KMS-11 (cell line): Measurements from ENCODE around the gene RAB10.

Experiments
- H2AFZ ChIP-seq: fragments of 200-600 bp; sonication (generic); 2 replicates; pipeline ENCODE4 v1.6.1; 2016; ENCODE audit warnings: antibody characterized with exemption, mixed run types, low read depth
- H3K27ac ChIP-seq: fragments of 200-600 bp; sonication (generic); 2 replicates; pipeline ENCODE4 v1.6.1; 2016; ENCODE audit warnings: mild to moderate bottlenecking, mixed run types
- H3K27me3 ChIP-seq: fragments of 200-600 bp; sonication (generic); 2 replicates; pipeline ENCODE4 v1.6.1; 2017; ENCODE audit warnings: mild to moderate bottlenecking, low read depth, mixed run types, moderate library complexity; ENCODE audit not compliant: insufficient read depth
- H3K36me3 ChIP-seq: fragments of 200-600 bp; sonication (generic); 2 replicates; pipeline ENCODE4 v1.6.1; 2017; ENCODE audit warnings: mild to moderate bottlenecking, mixed run types; ENCODE audit not compliant: insufficient read depth
- H3K4me1 ChIP-seq: fragments of 200-600 bp; sonication (generic); 2 replicates; pipeline ENCODE4 v1.6.1; 2016; ENCODE audit warnings: mild to moderate bottlenecking, low read depth, mixed run types; ENCODE audit not compliant: poor library complexity, severe bottlenecking
- H3K4me2 ChIP-seq: fragments of 200-600 bp; sonication (generic); 2 replicates; pipeline ENCODE4 v1.7.0; 2016; ENCODE audit warnings: mild to moderate bottlenecking, mixed run types
- H3K4me3 ChIP-seq: fragments of 200-600 bp; sonication (generic); IDR thresholded peaks from 2 replicates; pipeline ENCODE4 v1.6.1; 2017; ENCODE audit warnings: low read depth, low read length, mixed read lengths; ENCODE audit not compliant: insufficient read depth
- H3K79me2 ChIP-seq: fragments of 200-600 bp; sonication (generic); 2 replicates; pipeline ENCODE4 v1.6.1; 2016; ENCODE audit warnings: low read depth, mixed run types; ENCODE audit not compliant: insufficient read depth
- H3K9ac ChIP-seq: fragments of 200-600 bp; sonication (generic); 2 replicates; pipeline ENCODE4 v1.6.1; 2016; ENCODE audit warnings: mild to moderate bottlenecking, mixed run types
- H4K20me1 ChIP-seq: fragments of 200-600 bp; sonication (generic); 2 replicates; pipeline ENCODE4 v1.6.1; 2016; ENCODE audit warnings: mild to moderate bottlenecking, mixed run types; ENCODE audit not compliant: insufficient read depth
- TF ChIP-seq, protein P1 (sequence below): fragments of 200-600 bp; sonication (generic); conservative IDR thresholded peaks from 2 replicates; pipeline ENCODE4 v1.6.1; 2017; ENCODE audit warnings: low read depth, mild to moderate bottlenecking, antibody characterized with exemption, low read length, moderate library complexity, mixed read lengths

The RAB10 gene

DNA sequence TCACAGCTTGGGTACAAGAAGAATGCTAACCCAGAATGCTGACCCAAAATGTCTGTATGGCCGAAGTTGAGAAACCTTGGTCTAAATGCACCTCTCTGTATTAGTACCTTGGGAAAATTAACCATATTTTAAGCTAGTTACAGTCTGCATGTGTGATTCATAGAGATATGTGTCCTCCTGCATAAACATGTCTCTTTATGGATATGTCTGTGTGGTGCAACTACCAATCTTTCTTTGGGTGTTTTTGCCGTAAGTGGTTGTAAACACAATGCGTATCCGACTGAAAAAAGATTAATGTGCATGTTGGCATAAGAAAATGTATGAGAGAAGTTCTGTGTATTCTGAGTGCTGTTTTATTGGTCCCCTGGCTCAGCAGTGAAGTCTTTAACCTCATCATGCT, 84.8 kb downstream of the RAB10 start:
- no peaks in the 10 kb centered on the region for H3K27me3 ChIP-seq
- no peaks in the 10 kb centered on the region for H3K4me1 ChIP-seq
- no peak overlapping the region for H3K4me3 ChIP-seq
- H2AFZ ChIP-seq: no peak overlapping the region
- no peak overlapping the region for H3K27ac ChIP-seq
- H3K79me2 ChIP-seq: peaks cover 5% of the 10 kb centered on the region; the same call in 1 of the 2 replicates
- TF ChIP-seq, protein P1, sequence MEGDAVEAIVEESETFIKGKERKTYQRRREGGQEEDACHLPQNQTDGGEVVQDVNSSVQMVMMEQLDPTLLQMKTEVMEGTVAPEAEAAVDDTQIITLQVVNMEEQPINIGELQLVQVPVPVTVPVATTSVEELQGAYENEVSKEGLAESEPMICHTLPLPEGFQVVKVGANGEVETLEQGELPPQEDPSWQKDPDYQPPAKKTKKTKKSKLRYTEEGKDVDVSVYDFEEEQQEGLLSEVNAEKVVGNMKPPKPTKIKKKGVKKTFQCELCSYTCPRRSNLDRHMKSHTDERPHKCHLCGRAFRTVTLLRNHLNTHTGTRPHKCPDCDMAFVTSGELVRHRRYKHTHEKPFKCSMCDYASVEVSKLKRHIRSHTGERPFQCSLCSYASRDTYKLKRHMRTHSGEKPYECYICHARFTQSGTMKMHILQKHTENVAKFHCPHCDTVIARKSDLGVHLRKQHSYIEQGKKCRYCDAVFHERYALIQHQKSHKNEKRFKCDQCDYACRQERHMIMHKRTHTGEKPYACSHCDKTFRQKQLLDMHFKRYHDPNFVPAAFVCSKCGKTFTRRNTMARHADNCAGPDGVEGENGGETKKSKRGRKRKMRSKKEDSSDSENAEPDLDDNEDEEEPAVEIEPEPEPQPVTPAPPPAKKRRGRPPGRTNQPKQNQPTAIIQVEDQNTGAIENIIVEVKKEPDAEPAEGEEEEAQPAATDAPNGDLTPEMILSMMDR: no peak
- no peak overlapping the region for H3K9ac ChIP-seq
- peaks cover 3% of the 10 kb centered on the region; the same call in 1 of the 2 replicates for H4K20me1 ChIP-seq
- H3K36me3 ChIP-seq: no peaks in the 10 kb centered on the region
- no peak overlapping the region for H3K4me2 ChIP-seq

DNA sequence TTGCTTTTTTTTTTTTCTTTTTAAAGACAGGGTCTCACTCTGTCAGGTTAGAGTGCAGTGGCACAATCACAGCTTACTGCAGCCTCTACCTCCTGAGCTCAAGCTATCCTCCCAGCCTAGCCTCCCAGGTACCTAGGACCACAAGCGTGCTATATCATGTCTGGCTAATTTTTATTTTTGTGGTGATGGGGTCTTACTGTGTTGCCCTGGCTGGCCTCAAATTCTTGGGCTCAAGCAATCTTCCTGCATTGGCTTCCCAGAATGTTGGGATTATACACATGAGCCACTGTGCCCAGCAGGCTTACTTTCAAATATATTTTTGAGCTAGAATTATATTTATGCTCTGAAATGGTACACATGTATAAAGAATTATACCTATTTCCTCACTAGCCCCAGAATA, 85.6 kb downstream of the RAB10 start:
- H3K27ac ChIP-seq: no peak overlapping the region
- H3K79me2 ChIP-seq: peaks cover 5% of the 10 kb centered on the region; the same call in 1 of the 2 replicates
- TF ChIP-seq, protein P1: no peak
- peaks cover 3% of the 10 kb centered on the region; the same call in 1 of the 2 replicates for H4K20me1 ChIP-seq
- no peak overlapping the region for H3K4me2 ChIP-seq
- no peaks in the 10 kb centered on the region for H3K4me1 ChIP-seq
- H3K27me3 ChIP-seq: no peaks in the 10 kb centered on the region
- H3K4me3 ChIP-seq: no peak overlapping the region
- no peaks in the 10 kb centered on the region for H3K36me3 ChIP-seq
- no peak overlapping the region for H2AFZ ChIP-seq
- no peak overlapping the region for H3K9ac ChIP-seq

DNA sequence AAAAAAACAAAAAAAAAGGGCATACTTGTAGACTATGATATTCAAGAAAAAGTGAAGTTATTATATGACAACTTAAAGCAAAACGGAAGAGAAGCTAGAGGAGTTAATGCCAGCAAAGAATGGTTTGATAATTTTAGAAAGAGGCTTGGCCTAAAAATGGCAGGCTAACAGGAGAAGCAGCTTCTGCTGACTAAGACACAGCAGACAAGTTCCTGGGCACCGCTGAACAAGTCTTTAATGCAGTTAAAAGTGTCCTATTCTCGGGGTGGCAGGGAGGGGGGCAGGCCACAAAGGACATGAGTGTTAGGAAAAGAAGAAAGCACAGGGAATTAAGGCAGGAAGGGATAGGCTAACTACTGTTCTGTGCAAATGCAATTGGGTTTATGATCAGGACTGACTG, 88.7 kb downstream of the RAB10 start:
- no peak overlapping the region for H2AFZ ChIP-seq
- H3K27me3 ChIP-seq: no peaks in the 10 kb centered on the region
- H3K4me2 ChIP-seq: no peak overlapping the region
- peaks cover 5% of the 10 kb centered on the region; the same call in 1 of the 2 replicates for H3K79me2 ChIP-seq
- H3K27ac ChIP-seq: no peak overlapping the region
- no peak overlapping the region for H3K9ac ChIP-seq
- TF ChIP-seq, protein P1: no peak
- no peaks in the 10 kb centered on the region for H3K4me1 ChIP-seq
- H3K4me3 ChIP-seq: no peak overlapping the region
- H4K20me1 ChIP-seq: peaks cover 3% of the 10 kb centered on the region; the same call in 1 of the 2 replicates
- H3K36me3 ChIP-seq: no peaks in the 10 kb centered on the region

DNA sequence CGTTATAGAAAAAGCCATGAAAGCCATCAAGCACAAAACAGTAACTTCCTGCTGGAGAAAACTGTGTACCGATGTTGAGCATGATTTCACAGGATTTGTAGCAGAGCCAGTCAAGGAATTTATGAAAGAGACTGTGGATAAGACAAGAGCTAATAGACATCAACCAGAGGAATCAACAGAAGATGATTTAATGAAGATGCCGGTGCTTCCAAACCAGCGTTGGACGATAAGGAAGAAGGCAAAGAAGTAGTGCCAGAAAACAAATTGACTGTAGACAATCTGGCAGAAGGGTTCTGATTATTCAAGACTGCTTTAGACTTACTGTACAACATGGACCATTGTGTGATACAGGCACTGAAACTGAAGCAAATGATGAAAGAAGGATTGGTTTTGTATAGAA, 89.5 kb downstream of the RAB10 start:
- TF ChIP-seq, protein P1: no peak
- peaks cover 5% of the 10 kb centered on the region; the same call in 1 of the 2 replicates for H3K79me2 ChIP-seq
- no peaks in the 10 kb centered on the region for H3K27me3 ChIP-seq
- no peaks in the 10 kb centered on the region for H3K4me1 ChIP-seq
- H4K20me1 ChIP-seq: peaks cover 3% of the 10 kb centered on the region; the same call in 1 of the 2 replicates
- no peaks in the 10 kb centered on the region for H3K36me3 ChIP-seq
- no peak overlapping the region for H3K27ac ChIP-seq
- H3K4me2 ChIP-seq: no peak overlapping the region
- H2AFZ ChIP-seq: no peak overlapping the region
- H3K9ac ChIP-seq: no peak overlapping the region
- no peak overlapping the region for H3K4me3 ChIP-seq
